NCI-H1436 treated with DMSO at 0.1 percent for 48 hours (cell line): ENCODE measurements around the gene ZBTB20.
"Not testable (repeated sequence)": the region's sequence is repeated elsewhere in the genome, so short reads cannot be mapped to it uniquely, and the experiment has no call there.

Experiments
- DNase-seq: peaks from one replicate; lab custom pipeline; 2025; lab: John Stamatoyannopoulos, UW

ZBTB20 gene

DNA sequence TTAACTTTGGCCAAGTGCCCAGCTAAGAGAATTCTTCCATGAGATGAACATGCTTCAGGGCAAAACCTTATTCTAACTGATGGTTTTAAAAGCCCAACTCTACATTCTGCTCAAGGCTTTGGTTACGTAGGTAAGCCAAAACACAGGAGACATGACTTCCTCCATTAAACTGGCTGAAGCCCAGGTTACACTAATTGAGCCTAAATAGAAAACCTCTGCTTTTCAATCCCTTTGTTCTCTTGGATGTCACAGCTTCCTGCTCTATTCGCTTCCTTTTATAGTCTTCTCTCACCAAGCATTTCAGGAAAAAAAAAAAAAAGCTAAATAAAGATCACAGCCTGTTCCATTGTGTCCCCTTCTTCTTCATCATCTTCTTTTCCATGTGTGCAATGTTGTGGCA, 432.9 kb downstream of the ZBTB20 start:
- no peak for DNase-seq

DNA sequence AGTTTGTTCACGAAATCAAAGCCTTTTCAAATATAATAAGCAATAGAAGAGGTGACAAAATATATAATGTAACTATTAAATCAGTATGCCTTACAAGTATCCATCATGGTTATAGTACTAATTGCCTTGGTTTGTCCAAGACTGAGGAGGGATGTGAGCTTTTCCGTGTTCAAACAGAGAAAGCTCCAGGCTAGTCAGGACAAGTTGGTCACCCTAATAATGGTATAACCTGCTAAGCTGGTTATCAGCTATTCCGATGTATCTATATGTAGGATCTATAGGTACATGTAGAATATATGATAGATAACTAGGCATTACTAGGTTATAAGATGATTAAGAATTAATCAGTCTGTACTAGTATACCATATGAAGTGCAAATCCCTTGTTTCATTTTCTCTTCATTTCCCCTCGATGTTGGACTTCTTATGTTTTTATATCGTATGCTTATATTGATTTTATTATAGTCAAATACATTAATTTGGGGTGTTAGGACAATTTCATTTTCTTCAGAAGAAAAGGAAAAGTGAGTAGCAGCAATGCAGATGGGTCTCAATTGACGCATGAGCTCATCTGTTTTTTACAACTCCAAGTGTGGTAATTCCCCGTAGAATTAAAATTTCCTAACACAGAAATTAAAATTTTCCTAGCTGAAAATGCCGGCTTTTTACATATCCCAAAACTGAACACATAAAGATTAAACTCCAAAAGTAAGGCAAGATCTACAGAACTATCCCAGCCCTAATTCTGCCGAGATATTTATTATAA, 434.2 kb downstream of the ZBTB20 start:
- DNase-seq: no peak

DNA sequence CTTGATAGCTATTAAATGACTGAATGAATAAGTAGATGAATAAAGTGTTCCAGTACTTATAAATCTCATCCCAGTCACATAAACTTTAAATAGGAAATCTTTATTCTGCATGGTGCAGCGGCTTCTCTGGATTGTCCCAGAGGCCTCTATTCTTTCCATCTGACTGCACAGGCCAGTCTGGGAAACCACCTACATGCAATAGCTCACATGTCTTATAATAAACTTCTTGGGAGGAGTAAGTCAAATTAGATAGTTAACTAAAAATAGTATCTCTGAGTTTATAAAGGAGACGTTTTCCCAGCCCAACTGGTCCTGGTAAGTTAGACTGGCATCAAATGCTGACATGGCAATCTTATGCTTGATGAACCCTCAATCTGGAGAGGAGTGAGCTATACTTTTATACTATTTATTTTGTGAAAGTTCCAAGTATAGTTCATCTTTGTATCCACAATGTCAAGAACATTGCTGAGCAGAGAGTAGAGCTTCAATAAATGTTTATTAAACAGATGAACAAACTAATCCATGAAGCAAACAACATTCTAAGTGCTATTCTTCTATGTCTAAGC, 435.7 kb downstream of the ZBTB20 start:
- DNase-seq: no peak

DNA sequence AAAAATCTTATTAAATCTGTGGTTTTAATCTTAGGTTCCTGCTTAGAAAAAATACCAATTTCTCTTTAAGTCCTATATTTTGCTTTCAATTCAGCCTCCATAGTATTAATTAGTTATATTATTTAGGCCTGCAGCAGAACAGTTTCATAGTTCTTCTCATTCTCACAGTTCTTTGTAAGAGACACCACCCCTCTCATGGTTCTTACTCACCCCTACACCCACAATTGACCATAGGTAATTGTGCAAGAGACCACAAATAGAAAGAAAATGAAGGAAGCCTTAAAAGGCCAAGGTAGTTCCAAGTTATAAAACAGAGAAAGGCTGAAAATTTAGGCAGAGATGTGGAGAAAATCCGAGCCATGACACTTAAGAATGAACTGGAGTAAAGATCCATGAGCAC, 438.0 kb downstream of the ZBTB20 start:
- no peak for DNase-seq

DNA sequence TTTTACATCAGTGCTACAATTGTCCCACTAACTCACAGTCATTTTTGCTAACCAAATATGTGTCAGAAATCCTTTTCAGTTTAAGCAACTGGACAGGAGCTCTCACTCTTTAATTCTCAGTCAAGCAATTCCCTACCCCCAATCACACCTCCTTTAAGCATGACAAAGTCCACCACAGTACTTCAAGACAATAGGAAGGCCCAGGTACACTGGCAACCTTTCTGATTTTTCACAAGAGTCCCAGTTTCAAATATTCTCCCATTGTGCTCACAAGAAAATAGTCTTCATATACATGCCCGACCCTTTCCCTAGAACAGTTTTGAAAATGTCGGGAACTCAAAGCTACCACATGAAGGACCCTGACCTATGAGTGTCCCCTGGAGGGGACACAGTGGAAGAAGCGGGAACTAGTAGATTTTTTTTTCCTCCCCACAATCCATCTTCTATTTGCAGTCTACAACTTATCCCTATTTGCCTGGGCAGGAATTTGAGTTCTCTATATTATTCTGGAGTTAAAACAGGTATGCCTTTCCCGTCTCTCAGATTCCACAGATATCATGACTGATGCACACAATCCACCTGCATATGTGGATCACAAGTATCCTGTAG, 439.7 kb downstream of the ZBTB20 start:
- no peak for DNase-seq

DNA sequence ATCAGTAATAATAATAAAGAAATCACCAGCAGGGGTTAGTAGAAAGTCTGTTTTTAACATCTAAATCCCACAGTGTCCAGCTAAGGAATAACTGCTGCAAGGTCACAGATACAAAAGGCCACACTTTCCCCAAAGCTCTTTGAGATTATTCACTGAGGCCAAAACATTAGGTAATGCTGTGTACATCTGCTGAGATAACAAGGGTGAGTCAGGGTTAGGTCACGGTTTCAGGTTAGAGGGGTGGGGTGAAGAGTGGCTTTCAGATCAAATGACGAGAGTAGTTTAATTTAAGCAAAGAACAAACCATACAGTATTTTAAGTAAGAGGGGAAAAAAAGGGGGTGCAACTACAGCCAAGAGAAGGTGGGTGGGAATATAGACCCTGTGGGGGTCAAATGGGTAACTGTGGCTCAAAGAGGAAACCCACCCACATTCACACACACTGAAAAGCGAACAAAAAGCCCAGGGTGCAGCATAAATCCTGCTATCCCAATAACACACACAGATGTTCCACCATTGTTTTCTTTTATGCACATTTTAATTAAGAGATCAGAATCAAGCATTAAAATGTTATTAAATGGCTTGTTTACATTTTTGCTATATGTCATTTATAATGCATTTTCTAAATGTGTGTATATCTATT, 440.4 kb downstream of the ZBTB20 start:
- DNase-seq: no peak

DNA sequence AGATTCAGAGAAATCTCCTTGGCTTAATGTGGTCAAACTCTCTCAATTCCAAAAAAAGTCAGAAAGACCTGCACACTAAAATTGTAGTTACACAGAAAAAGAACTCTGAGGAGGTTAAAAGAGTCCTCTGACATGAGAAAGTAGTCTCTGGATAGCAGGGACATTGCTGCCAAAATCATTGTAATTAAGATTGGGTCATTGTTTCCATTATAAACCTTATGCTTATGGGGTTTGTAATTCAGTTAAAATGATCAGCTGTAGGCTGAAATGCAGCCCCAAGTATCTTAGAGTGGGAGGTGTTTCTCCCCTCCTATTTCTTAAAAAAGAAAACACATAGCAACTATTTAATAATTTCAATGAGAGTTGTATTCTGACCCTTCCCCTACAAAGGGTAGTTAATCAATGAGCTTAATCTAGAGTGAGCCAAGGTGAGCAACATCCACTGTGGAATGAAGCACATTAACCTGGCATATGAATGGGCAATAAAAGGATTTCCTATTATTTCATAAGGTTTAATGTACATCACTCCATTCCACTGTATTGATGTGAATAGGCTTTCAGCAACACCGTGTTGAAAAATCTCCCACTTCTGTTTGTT, 446.4 kb downstream of the ZBTB20 start:
- no peak for DNase-seq

DNA sequence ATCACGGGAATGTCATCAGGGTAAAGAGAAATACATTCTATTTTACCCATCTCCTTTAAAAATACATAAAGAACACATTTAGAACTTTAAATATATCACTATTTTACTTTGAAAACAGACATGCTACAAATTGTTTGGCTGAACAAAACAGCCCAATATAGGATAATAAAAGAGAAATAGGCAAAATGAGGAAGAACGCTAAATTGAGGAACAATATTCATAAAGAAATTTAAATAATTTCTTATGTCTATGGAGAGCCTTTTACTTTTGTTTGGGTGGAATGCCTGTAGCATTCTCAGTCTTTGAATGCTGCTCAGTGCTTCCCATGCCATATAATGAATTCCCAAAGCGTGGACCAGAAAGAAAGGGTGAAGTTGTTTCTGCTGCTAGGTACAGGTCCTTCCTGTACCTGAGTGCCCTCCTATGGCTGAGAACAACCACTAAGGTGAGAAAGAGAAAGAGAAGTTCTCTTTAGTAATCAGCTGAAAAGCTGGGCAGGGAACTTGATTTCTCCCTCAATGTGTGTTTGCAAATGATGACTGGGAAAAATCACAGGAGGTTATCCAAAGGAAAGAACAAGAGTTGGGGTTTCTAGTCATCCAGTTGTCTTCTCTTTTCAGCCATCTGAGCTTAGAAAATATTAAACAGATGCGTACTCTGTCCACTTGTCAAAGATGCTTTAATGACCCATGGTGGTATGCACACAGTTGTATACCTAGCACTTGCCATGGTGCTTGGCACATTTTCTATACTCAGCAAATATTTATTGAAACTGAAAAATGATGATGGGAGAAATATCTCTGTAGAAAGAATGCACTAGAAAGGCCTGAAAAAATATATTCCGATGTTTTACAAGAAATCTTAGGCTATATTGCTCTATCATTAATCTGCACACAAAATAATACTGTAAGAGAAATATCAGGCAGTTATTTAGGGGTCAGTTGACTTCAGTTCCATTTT, 448.7 kb downstream of the ZBTB20 start:
- DNase-seq: no peak

DNA sequence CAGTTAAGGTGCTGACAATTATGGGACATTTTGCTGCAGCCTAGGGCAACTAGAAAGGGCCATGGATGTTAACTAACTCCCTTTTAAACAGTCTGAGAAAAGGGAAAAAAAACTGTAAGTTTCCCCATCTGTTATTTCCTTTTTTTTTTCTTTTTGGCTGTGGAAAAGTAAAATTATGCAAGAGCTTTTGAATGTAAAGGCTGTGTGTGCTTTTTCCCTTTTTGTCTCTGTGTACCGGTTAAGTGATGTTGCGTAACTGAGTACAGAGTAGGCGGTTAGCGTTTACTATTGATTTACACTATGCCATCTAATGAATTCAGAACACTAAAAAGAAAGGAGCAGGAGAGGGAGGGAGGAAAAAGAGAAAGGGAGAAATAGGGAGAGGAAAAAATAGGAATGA, 449.7 kb downstream of the ZBTB20 start:
- no peak for DNase-seq

DNA sequence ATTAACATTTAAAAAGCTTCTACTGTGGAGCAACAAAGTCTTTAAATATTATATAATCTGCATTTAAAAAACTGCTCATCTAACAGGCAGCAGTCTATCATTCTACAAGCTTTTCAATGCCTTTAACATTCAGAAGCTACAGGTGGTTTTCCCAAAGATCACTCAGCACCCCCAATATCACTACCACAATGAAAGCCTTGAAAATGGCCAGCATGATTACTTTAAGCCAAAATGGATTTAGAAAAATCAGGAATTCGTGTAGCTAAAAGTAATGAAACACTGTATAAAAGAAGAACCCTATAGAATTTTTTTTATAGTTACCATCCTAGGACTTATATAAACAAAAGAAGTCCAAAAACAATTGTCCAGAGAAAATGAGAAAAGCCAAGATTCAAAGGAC, 452.8 kb downstream of the ZBTB20 start:
- DNase-seq: no peak

DNA sequence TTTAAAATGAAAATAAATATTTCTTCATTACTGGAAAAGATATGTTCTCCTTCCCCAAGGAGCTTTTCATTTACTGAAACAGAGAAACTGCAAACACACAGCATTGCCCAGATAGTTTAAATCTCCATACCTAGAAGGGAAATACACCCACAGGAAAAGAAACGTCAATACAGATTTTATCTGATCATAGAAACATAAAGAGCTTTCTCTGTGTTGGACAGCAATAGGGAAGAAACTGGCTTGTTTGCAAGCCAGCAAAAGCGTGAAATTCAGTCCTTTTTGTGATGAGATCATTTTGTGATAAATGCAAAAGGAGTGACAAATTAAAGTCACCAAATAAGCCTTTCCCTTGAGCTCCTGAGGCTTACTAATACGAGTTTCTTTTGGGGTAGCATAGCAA, 455.2 kb downstream of the ZBTB20 start:
- DNase-seq: no peak

DNA sequence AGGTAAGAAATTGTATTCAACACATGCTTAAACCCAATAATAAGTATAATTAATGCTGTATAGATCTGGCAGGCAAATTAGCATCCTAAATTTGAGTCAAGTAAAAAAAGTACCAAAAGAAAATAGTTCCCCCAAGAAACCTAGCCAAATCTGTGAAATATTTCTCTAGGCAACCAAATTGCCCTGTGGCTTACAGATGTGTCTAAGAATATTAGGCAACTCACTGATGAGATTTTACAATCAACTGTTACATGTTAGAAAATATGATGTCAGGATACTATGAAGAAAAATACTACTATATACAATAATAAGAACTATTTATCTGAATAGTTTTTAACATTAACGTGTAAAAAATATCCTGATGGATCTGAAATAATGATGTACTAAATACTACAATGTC, 456.2 kb downstream of the ZBTB20 start:
- no peak for DNase-seq

DNA sequence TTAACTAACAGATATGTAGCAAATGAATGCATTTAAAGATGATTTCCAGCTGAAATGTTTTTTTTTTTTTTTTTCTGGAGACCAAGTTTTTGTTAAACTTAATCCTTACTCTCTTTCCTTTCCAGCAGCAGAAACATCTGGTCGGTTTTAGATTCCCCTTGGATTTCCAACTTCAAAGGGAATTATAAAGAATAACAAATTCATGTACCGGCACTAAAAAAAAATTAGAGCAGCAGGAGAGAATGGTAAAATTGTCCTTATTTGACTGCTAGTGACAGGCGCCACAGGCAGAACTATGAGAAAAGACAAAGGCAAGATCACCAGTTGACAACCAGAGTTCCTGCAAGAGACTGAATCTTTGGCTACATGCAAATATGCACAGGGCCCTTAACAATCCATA, 459.9 kb downstream of the ZBTB20 start:
- DNase-seq: no peak

DNA sequence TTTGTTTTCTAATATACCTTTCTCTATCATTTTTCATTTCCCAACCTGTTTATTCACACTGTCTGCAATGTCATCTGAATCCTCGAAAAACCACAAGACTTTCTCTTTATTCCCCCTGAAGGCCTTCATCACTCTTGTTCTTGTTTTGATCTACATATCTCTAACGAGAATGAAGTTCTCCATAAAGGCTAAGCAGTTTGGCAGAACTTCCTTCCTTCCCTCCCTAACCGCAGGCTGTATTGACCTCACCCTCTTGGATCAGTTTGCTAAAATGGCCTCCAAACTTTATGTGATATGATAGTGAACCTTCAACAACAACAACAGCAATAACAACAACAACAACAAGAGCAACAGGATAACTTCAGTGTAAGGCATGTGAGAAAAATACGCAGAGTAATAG, 460.5 kb downstream of the ZBTB20 start:
- DNase-seq: no peak

DNA sequence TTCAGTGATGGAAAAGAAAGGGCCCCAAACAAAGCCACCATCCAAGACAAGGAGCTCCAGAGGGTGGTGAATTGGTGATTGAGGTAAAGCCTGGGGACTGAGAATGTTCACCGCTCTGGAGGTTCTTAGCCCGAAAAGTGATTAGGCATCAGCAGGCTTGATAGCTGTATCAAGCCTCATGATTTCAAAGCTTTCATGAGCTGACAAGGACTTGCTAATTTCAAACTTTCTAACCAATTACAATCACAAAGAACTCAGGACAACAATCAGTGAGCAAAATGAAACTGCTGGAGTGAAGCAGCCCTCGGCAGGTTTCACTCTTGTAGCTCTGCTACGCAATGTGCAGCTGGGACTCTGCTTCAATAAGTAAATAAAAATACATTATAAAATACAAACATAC, 461.9 kb downstream of the ZBTB20 start:
- no peak for DNase-seq

DNA sequence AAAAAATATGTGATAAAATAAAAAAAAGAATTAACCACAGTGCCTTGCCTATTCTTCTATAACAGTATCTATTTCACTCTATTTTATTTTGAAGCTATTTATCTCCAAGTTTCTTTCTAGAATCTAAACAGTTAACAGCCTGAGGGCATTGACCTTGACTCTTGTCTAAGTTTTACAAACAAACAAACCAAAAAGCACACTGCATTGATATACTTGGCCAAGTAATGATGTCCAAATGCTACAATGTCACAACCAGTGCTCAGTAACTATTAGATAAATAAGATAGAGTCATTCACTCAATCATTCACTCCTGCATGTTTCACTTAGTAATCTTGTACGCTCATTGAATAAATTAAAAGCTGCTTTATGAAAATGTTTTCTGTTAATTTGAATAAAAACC, 466.8 kb downstream of the ZBTB20 start:
- no peak for DNase-seq

DNA sequence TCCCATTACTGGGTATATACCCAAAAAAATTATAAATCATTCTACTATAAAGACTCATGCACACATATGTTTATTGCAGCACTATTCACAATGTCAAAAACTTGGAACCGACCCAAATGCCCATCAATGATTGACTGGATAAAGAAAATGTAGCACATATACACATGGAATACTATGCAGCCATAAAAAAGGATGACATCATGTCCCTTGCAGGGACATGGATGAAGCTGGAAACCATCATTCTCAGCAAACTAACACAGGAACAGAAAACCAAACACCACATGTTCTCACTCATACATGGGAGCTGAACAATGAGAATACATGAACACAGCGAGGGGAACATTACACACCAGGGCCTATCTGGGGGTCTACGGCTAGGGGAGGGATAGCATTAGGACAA, 467.3 kb downstream of the ZBTB20 start:
- not testable (repeated sequence) for DNase-seq

DNA sequence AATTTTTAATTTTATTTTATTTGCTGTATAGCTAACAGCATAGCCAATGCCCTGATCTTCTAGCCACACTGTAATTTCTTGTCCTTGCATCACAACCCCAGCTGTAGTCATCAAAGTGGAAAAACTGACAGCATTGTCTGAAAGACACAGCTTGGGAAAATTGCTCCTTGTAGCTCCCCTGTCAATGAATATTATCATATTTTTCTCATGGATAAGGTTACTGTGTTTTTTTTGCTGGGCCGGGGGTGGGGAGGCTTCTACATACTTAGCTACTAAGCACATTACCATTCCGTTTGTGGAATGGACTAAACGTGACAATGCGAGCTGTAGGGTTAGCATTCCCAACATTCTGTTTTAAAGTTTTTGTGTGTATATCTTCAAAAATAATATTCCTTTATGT, 472.0 kb downstream of the ZBTB20 start:
- no peak for DNase-seq

DNA sequence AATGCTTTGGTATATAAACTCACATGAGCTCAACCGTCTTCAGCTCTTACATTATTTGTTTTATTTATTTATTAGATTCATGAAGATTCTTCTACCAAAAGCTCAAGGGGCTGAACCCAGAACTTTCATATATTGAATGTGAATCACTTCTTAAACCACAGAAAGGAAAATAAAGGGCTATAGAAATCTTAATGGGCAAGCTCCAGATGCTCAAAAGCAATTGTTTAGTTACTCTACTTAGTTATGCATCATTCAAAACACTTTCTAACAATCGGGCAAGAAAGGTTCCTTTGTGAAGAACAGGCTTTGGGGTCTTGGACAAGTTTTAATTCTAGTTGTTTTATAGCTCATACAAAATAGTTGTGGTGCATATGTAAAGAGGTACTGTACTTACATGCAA, 473.1 kb downstream of the ZBTB20 start:
- DNase-seq: no peak

DNA sequence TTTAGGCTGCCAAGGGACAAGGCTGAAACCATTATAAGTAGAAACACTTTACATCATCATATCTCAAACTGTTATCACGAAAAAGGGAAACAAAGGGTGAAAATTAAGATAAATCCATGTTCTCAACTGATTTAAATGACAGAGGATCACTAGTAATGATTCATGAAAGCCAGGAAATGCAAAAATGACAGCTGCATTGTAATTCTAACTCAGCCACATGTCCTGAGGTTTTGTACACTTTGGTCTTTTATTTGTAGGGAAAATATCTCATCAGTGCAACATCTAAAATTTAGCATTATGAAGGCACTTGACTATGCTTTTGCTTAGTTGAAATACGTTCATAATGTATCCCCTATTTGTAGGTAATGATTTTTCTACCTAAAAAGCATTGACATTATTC, 473.6 kb downstream of the ZBTB20 start:
- no peak for DNase-seq

DNA sequence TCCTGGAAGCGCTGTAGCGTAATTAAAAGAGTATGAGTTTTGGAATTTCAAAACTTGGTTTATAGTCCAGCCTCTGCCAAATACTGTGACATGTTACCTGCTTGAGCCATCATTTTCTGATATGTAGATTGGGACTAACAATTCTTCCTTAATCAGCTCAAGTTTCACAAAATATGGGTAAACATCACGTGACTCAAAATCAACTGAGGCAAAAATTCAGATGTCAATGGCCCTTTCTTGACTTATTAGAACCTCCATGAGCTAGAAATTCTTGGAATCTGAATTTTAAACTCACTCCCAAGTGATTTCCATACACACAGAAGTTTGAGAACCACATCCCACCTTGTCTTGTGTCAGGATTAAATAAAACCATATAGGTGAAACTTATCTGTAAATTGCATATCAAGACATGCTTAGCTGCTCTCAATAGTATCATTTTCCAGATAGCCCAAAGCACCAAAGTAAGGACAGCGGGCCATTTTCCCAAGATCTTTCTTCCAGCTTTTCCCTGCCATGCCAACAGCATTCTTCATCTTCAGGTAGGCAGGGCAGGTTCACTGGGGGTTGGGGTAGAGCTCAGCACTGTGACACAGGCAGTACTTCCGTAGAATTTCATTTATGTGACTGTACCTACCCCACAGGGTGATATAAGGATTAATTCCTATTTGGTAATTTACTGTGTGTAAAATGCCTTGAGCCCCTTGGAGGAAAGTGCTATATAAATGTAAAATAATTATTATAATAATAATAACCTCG, 474.2 kb downstream of the ZBTB20 start:
- no peak for DNase-seq
